Esophagus (tissue), 2 donors: ENCODE measurements around the gene RBL1. TPM values are rescaled to one million over a fixed set of nuclear protein-coding genes. Genes with fewer than 3 reads are reported as not detected.
A peak's percentile ranks its signal among the peaks of the same experiment; 100 is the strongest.
"Not testable (repeated sequence)": the region's sequence is repeated elsewhere in the genome, so short reads cannot be mapped to it uniquely, and the experiment has no call there.

Experiments
- H3K27ac ChIP-seq, 2 donors: one replicate each; pipeline ENCODE4 v1.5.1; 2013; ENCODE audit warnings: low read depth in 2 of 2, mild to moderate bottlenecking in 2 of 2, inconsistent platforms in 1 of 2, low read length in 1 of 2, moderate library complexity in 1 of 2
- H3K27me3 ChIP-seq, 2 donors: one replicate each; pipeline ENCODE4 v1.6.1; 2013; ENCODE audit warnings: low read length in 2 of 2, control low read depth in 1 of 2, mild to moderate bottlenecking in 1 of 2; ENCODE audit not compliant: insufficient read depth in 2 of 2, control insufficient read depth in 1 of 2
- H3K36me3 ChIP-seq, 2 donors: one replicate each; pipeline ENCODE4 v1.6.1; 2013; ENCODE audit warnings: low read length in 1 of 2; ENCODE audit not compliant: control insufficient read depth in 2 of 2, insufficient read depth in 2 of 2
- H3K4me1 ChIP-seq, 2 donors: one replicate each; pipeline ENCODE4 v1.6.1; 2013; ENCODE audit warnings: low read length in 1 of 2; ENCODE audit not compliant: control insufficient read depth in 2 of 2, insufficient read depth in 2 of 2
- H3K4me3 ChIP-seq, 2 donors: one replicate each; pipeline ENCODE4 v1.5.1; 2013; ENCODE audit warnings: low read length in 2 of 2, mild to moderate bottlenecking in 2 of 2, low read depth in 1 of 2, moderate library complexity in 1 of 2
- H3K9me3 ChIP-seq, 2 donors: one replicate each; pipeline ENCODE4 v1.6.1; 2013; ENCODE audit warnings: mild to moderate bottlenecking in 2 of 2, low read depth in 1 of 2, low read length in 1 of 2, moderate library complexity in 1 of 2; ENCODE audit not compliant: control insufficient read depth in 2 of 2, insufficient read depth in 1 of 2
- WGBS, 2 donors: extraction: QIAGEN DNeasy Blood & Tissue Kit; methylation state at CpG; one replicate each; pipeline ENCODE4 v1.1.7; 2013; 5-methylcytosine and 5-hydroxymethylcytosine counted together
- polyA plus RNA-seq, 2 donors: library from polyadenylated mRNA; stranded (reverse); fragments of 200-250 nt; gene quantifications; one replicate each; pipeline ENCODE4 v1.2.3, GENCODE V29; 2013
- donor health status: healthy with polysubstance abuse.
- donor health status: Bipolar disorder and iron deficiency.

The RBL1 gene, protein sequence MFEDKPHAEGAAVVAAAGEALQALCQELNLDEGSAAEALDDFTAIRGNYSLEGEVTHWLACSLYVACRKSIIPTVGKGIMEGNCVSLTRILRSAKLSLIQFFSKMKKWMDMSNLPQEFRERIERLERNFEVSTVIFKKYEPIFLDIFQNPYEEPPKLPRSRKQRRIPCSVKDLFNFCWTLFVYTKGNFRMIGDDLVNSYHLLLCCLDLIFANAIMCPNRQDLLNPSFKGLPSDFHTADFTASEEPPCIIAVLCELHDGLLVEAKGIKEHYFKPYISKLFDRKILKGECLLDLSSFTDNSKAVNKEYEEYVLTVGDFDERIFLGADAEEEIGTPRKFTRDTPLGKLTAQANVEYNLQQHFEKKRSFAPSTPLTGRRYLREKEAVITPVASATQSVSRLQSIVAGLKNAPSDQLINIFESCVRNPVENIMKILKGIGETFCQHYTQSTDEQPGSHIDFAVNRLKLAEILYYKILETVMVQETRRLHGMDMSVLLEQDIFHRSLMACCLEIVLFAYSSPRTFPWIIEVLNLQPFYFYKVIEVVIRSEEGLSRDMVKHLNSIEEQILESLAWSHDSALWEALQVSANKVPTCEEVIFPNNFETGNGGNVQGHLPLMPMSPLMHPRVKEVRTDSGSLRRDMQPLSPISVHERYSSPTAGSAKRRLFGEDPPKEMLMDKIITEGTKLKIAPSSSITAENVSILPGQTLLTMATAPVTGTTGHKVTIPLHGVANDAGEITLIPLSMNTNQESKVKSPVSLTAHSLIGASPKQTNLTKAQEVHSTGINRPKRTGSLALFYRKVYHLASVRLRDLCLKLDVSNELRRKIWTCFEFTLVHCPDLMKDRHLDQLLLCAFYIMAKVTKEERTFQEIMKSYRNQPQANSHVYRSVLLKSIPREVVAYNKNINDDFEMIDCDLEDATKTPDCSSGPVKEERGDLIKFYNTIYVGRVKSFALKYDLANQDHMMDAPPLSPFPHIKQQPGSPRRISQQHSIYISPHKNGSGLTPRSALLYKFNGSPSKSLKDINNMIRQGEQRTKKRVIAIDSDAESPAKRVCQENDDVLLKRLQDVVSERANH
- polyA plus RNA-seq: 1 to 10 TPM; 2.0 to 2.5 TPM

DNA sequence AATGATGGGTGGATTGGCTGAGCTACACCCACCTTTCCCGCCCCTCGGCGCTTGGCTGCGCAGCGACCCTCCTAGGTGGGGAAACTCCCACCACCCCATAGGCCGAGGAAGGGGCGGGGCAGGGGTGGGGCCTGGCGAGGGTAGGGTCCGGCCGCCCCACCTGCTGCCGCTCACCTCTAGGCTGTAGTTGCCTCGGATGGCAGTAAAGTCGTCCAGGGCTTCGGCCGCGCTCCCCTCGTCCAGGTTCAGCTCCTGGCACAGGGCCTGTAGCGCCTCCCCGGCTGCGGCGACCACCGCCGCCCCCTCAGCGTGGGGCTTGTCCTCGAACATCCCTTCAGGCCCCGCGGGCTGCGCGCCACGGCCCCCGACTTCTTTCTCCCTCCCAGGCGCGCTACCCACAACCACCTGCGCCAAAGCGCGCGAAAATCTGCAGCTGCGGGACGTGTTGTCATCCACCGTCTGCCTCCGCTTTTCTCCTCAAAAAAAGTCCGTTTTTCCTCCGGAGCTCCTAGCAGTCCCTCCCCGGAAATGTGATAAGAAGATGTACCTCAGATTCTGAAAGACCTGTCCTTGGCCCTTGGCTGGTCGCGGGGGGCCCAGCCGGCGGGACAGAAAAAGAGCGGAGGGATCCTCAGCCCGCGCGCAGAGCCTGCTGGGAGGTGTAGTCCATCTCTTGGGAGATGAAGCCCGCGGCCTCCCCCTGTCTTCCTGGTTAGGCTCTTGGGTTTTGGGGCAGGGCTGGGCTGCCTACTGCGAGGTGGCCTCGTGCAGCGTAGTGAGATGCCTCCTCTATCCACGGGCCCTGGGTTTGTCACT, at the start of gene RBL1:
Gene RBL1 (minus strand): TSS at position 399 of the 816 bp plus-strand sequence. CDS start 69 bp downstream, at position 330.
- peak within 1 kb of the TSS; percentile 50 to 79 for H3K27ac ChIP-seq
- no peaks in the 10 kb centered on the region for H3K36me3 ChIP-seq
- peak within 1 kb of the TSS; percentile 80 to 81 for H3K4me3 ChIP-seq
- no peaks in the 10 kb centered on the region for H3K27me3 ChIP-seq
- 0 to 1% methylated on average over 55 to 58 of the region's 58 CpGs for WGBS, 2 donors
- H3K9me3 ChIP-seq: no peaks in the 10 kb centered on the region
- no peaks in the 10 kb centered on the region for H3K4me1 ChIP-seq

DNA sequence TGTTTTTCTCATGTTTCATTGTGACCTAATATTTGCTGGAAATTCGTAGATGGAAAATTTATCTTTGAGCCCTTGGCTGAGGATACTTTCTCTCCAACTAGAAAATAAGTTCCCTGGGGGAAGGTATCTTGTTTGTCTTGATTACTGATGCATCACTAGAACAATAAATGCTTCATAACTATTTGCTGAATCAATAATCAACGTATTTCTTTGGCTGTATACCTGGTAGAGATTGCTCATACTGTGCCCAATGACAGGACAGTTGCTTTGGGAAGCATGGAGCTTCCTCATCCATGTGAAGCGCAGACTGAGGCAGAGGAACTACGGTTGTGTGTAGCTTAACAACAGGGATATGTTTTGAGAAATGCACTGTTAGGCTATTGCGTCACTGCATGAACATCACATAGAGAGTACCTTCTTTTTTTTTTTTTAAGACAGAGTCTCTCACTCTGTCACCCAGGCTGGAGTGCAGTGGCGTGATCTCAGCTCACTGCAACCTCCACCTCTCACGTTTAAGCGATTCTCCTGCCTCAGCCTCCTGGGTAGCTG, 49.1 kb upstream of the RBL1 start:
- 89 to 93% methylated on average over 8 of the region's 8 CpGs for WGBS, 2 donors
- Histone ChIP-seq H3K36me3 (no peaks in the 10 kb centered on the region), H3K27me3 (no peaks in the 10 kb centered on the region), H3K9me3 (no peaks in the 10 kb centered on the region), H3K27ac (no peak overlapping the region), H3K4me3 (no peak overlapping the region), H3K4me1 (no peaks in the 10 kb centered on the region)

DNA sequence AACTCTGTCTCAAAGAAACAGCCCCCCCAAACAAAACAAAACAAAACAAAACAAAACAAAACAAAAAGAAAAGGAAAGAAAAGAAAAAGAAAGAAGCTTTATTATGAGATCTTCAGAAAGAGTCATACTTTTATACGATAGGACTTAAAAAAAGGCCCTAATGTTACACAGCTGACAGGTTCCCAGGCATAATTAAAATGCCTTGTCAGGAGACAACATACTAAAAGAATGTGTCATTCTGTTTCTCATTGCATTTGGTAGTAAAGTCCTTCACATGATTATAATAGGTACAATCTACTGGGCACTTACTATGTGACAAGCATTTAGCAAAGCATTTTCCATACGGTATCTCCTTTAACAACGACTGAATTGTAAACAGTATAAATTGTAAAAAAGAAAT, 46.9 kb upstream of the RBL1 start:
- no peak overlapping the region for H3K27ac ChIP-seq
- WGBS, 2 donors: 87 to 91% methylated on average over 3 of the region's 3 CpGs
- no peaks in the 10 kb centered on the region for H3K4me1 ChIP-seq
- no peaks in the 10 kb centered on the region for H3K27me3 ChIP-seq
- H3K36me3 ChIP-seq: no peaks in the 10 kb centered on the region
- no peaks in the 10 kb centered on the region for H3K9me3 ChIP-seq
- H3K4me3 ChIP-seq: no peak overlapping the region

DNA sequence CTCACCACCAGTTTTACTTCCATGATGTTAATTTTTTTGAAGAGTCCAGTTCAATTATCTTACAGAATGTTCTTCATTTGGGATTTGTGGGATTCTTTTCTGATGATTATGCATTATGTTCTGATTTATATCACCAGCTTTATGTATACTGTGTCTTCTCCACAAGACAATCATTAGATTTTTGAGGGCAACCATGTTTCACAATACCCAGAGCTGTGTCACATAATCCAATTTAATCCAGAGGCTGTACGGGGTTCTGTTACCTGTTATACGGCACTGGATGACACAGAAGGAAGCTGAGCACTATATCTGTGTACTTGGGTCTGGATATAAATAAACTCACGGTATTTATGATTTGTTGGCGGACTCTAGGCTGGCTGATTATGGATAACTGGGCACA, 41.8 kb upstream of the RBL1 start:
- H3K4me3 ChIP-seq: no peak overlapping the region
- 80 to 81% methylated on average over 4 of the region's 4 CpGs for WGBS, 2 donors
- no peaks in the 10 kb centered on the region for H3K9me3 ChIP-seq
- H3K4me1 ChIP-seq: no peaks in the 10 kb centered on the region
- H3K36me3 ChIP-seq: no peaks in the 10 kb centered on the region
- H3K27ac ChIP-seq: no peak overlapping the region
- H3K27me3 ChIP-seq: no peaks in the 10 kb centered on the region

DNA sequence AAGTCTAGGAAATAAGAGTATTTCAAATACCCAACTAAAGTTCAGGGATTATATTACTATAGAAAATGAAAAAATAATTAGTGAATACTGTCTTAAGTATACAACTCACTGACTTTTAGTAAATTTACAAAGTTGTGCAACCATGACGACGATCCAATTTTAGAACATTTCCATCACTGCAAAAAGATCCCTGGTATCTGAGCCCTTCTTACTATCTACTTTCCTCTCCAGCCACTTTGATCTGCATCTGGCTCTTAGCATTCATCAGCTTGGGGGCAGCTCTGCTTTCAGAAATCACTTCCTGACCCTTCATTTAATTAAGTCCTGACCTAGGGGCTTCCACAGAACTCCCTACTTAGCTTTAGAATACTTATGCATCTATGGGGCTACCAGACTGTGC, 38.2 kb upstream of the RBL1 start:
- Histone ChIP-seq H3K36me3 (no peaks in the 10 kb centered on the region), H3K27ac (no peak overlapping the region), H3K4me3 (no peak overlapping the region), H3K27me3 (no peaks in the 10 kb centered on the region), H3K4me1 (no peaks in the 10 kb centered on the region), H3K9me3 (no peaks in the 10 kb centered on the region)
- WGBS, 2 donors: 85 to 88% methylated on average over 2 of the region's 2 CpGs

DNA sequence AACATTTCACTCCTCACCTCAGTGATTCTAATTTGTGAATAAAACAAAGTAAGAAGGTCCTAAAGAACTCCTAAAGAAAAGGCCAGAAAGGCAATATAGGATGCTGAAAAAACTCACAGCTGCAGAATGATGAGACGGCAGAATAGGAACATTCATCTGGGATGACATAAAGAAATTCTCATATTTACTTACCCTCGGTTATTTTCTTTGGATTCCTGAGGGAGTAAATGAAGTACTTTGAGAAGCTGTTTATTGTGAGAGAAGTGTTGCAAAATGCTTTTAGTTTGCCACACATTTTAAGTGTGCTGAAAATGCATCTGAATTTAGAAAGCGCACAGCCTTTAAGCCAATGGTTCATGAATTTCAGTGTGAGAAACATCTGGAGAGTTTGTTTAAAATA, 35.7 kb upstream of the RBL1 start:
- Histone ChIP-seq H3K27ac (no peak overlapping the region), H3K36me3 (no peaks in the 10 kb centered on the region), H3K27me3 (no peaks in the 10 kb centered on the region), H3K4me1 (no peaks in the 10 kb centered on the region), H3K9me3 (no peaks in the 10 kb centered on the region), H3K4me3 (no peak overlapping the region)
- 83% methylated on average over 3 of the region's 3 CpGs for WGBS, 2 donors

DNA sequence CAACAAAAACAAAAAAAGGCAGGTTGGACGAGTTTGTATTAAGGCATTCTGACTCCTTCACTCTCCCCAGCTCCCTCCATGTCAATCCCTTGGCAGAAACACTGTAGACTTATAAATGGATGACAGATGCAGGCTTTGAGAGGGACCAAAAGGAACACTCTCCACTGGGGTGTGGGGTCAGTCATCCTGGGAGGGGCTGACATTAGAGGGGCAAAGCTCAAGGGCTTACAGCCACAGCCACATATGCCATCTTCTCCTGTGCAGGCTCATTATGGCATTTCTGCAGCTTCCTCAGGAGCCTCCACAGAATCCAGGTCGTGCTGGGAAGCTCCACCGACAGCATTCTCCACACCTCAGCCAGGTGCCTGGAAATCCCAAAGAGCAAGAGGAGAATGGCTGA, 33.0 kb upstream of the RBL1 start:
- Histone ChIP-seq H3K4me1 (no peaks in the 10 kb centered on the region), H3K27ac (no peak overlapping the region), H3K9me3 (no peaks in the 10 kb centered on the region), H3K4me3 (no peak overlapping the region), H3K36me3 (no peaks in the 10 kb centered on the region), H3K27me3 (no peaks in the 10 kb centered on the region)
- 77 to 81% methylated on average over 3 of the region's 3 CpGs for WGBS, 2 donors

DNA sequence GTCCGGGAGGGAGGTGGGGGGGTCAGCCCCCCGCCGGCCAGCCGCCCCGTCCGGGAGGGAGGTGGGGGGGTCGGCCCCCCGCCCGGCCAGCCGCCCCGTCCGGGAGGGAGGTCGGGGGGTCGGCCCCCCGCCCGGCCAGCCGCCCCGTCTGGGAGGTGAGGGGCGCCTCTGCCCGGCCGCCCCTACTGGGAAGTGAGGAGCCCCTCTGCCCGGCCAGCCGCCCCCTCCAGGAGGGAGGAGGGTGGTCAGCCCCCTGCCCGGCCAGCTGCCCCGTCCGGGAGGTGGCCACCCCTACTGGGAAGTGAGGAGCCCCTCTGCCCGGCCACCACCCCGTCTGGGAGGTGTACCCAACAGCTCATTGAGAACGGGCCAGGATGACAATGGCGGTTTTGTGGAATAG, 30.5 kb upstream of the RBL1 start:
- not testable (repeated sequence) for H3K4me1 ChIP-seq, H3K27me3 ChIP-seq, H3K9me3 ChIP-seq, H3K27ac ChIP-seq, H3K36me3 ChIP-seq, H3K4me3 ChIP-seq
- 91 to 96% methylated on average over 14 to 29 of the region's 30 CpGs for WGBS, 2 donors

DNA sequence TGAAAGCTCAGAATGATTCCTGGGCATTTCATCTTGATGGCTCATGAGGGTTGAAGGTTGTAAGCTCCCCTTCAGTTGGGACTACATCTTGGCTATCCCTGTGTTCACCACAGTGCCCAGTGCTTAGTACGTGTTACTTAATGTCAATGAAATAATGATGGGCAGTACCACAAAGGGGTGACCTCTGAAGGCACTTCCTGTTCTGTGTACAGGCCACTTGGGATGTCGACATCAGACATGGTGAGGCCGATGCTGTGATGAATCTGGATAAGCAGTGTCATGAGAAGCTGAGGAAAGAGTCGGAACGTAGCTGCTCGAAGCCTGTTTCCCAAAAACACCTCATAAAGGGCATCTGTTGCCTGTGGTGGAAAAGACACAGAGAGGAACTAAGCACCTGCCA, 27.6 kb upstream of the RBL1 start:
- H3K4me1 ChIP-seq: no peaks in the 10 kb centered on the region
- no peaks in the 10 kb centered on the region for H3K27me3 ChIP-seq
- no peak overlapping the region for H3K27ac ChIP-seq
- H3K36me3 ChIP-seq: no peaks in the 10 kb centered on the region
- 81 to 86% methylated on average over 6 of the region's 6 CpGs for WGBS, 2 donors
- no peaks in the 10 kb centered on the region for H3K9me3 ChIP-seq
- H3K4me3 ChIP-seq: no peak overlapping the region
